Measurements from ENCODE around the gene RAB4B. TPM values are rescaled to one million over a fixed set of nuclear protein-coding genes. Genes with fewer than 3 reads are reported as not detected.
"Not testable (repeated sequence)": the region's sequence is repeated elsewhere in the genome, so short reads cannot be mapped to it uniquely, and the experiment has no call there.

Gene RAB4B
- total RNA-seq, 2 donors from 2014 or later: 14.6 to 23.6 TPM

- TF ChIP-seq CTCF (IDR thresholded peaks at IDR 0.05): no peak
- no peaks in the 10 kb centered on the region for H3K9me3 ChIP-seq
- no peaks in the 10 kb centered on the region for H3K27me3 ChIP-seq
- H3K27ac ChIP-seq: no peak overlapping the region
- DNase-seq (ENCODE audit: low spot score): no peak
- H3K36me3 ChIP-seq: peaks cover 77% of the 10 kb centered on the region
- no peaks in the 10 kb centered on the region for H3K4me1 ChIP-seq
- H3K4me3 ChIP-seq: no peak overlapping the region
Measured at GRCh38 chr19:40763526-40763925, 14.5 kb upstream of the RAB4B start.

- Histone ChIP-seq H3K36me3 (peaks cover 72% of the 10 kb centered on the region), H3K4me3 (no peak overlapping the region), H3K27me3 (no peaks in the 10 kb centered on the region), H3K9me3 (no peaks in the 10 kb centered on the region), H3K4me1 (no peaks in the 10 kb centered on the region), H3K27ac (no peak overlapping the region)
- TF ChIP-seq CTCF (IDR thresholded peaks at IDR 0.05): no peak
- DNase-seq (ENCODE audit: low spot score): no peak
Measured at GRCh38 chr19:40763963-40764362, 14.1 kb upstream of the RAB4B start.

- H3K4me1 ChIP-seq; H3K27ac ChIP-seq; DNase-seq (ENCODE audit: low spot score); H3K4me3 ChIP-seq; H3K27me3 ChIP-seq; H3K9me3 ChIP-seq: not testable (repeated sequence)
- H3K36me3 ChIP-seq: peaks cover 51% of the 10 kb centered on the region
Measured at GRCh38 chr19:40766385-40766784, 11.7 kb upstream of the RAB4B start.

GRCh38 chr19:40768869-40769268 is 9.2 kb upstream of the RAB4B start:
- H3K4me3 ChIP-seq: no peak overlapping the region
- no peaks in the 10 kb centered on the region for H3K4me1 ChIP-seq
- H3K27me3 ChIP-seq: no peaks in the 10 kb centered on the region
- H3K36me3 ChIP-seq: peaks cover 26% of the 10 kb centered on the region
- TF ChIP-seq CTCF (IDR thresholded peaks at IDR 0.05): no peak
- DNase-seq (ENCODE audit: low spot score): no peak
- no peak overlapping the region for H3K27ac ChIP-seq
- H3K9me3 ChIP-seq: no peaks in the 10 kb centered on the region

GRCh38 chr19:40771101-40771862 is 6.8 kb upstream of the RAB4B start:
- H3K4me1 ChIP-seq; H3K36me3 ChIP-seq; H3K27me3 ChIP-seq; H3K4me3 ChIP-seq; H3K9me3 ChIP-seq; DNase-seq (ENCODE audit: low spot score); H3K27ac ChIP-seq: not testable (repeated sequence)

GRCh38 chr19:40774916-40775631 is 3.0 kb upstream of the RAB4B start, which contains the start of gene MIA:
Gene MIA (plus strand): TSS chr19:40775521. CDS start chr19:40775543, 22 bp downstream.
- H3K4me3 ChIP-seq: no peak within 1 kb of the TSS
- no peak for DNase-seq (ENCODE audit: low spot score)
- no peak within 1 kb of the TSS for H3K27ac ChIP-seq
- H3K4me1 ChIP-seq: peaks cover 0 to 15% of the 10 kb centered on the region in 2 donors
- no peaks in the 10 kb centered on the region for H3K27me3 ChIP-seq
- H3K9me3 ChIP-seq: no peaks in the 10 kb centered on the region
- H3K36me3 ChIP-seq: no peaks in the 10 kb centered on the region
- TF ChIP-seq CTCF (IDR thresholded peaks at IDR 0.05): no peak

Data from right atrium auricular region (tissue), 2 donors.